Measurements from ENCODE around the gene SATB2. TPM values are rescaled to one million over a fixed set of nuclear protein-coding genes. Genes with fewer than 3 reads are reported as not detected.

The SATB2 gene
- total RNA-seq, 1 experiment from 2014 or later: 13.8 TPM

DNA sequence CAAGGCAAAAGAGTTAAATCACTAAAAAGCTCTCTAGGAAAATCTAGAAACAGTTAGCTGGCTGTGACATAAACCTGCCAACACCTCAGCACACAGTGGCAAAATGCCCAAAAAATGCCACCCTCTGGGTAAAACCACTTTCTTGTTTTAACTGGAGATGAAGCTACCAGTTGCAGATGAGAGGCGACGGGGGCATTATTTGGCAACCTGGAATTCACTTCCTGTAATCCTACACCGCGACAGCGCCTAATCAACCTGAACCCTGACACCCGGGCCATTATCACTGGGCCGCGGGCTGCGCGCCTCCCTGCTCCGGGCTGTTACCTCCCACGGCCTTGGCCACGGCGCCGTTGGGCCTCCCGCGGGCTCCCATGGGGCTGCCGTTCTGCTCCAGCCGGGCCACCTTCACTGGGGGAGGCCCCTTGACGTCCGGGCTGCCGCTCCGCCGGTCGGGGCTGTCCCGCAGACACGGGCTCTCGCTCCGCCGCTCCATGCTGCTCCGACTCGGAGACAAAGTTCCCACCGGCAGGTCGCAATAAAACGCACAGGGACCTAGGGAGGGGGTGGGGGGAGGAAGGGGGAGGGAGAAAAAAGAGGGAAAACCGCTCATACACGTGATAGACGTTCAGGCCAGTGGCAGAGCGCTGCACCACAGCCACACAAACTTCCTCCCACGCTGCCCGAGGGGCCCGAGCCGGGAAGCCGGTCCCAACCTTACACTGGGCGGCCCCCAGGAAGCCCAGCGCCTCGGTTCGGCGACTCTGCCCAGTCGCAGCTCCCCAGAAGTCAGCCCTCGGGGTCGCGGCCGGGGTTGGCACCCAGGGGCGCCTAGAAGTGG is 2.0 kb downstream of the SATB2 start:
- ATAC-seq (peak; percentile 39), DNase-seq (ENCODE audit: low read depth, low spot score) (peak; percentile 39)
- H4K20me1 ChIP-seq (ENCODE audit: insufficient read depth): no peaks in the 10 kb centered on the region
- no peaks in the 10 kb centered on the region for H3K9me3 ChIP-seq (ENCODE audit: control insufficient read depth in 1 of 2, insufficient read depth in 1 of 2, low read depth in 1 of 2, low read length in 2 of 2)
- ChIA-PET POLR2A (no interaction called here), CTCF (no interaction called here), RAD21 (ENCODE audit: low non-redundant PET in 1 of 2, low total read pairs in 2 of 2, uncharacterized antibody in 2 of 2, unreplicated experiment in 2 of 2) (no interaction called here)
- peaks cover 10 to 23% of the 10 kb centered on the region in 2 experiments for H3K4me1 ChIP-seq (ENCODE audit: control insufficient read depth in 1 of 2, insufficient read depth in 2 of 2, low read length in 2 of 2)
- H3K9me2 ChIP-seq (ENCODE audit: insufficient read depth): no peaks in the 10 kb centered on the region
- peak overlapping the region; percentile 71 for H3K27ac ChIP-seq (ENCODE audit: low read depth, low read length)
- H3K9ac ChIP-seq (ENCODE audit: low read length): peak overlapping the region; percentile 92
- intact Hi-C loops (cut with micrococcal nuclease): no loop called here
- no peaks in the 10 kb centered on the region; a peak in 1 of 4 replicates for H3K36me3 ChIP-seq (ENCODE audit: control insufficient read depth in 1 of 2, insufficient read depth in 2 of 2, low read length in 2 of 2)
- H3K79me2 ChIP-seq (ENCODE audit: insufficient read depth, low read length): peaks cover 49% of the 10 kb centered on the region
- TF ChIP-seq SRF (IDR thresholded peaks at IDR 0.05; ENCODE audit: low read depth): no peak
- TF ChIP-seq SP1 (IDR thresholded peaks at IDR 0.05; ENCODE audit: low read depth): no peak
- no peak for TF ChIP-seq EGR1 (IDR thresholded peaks at IDR 0.05; ENCODE audit: low read depth)
- TF ChIP-seq, protein P1, sequence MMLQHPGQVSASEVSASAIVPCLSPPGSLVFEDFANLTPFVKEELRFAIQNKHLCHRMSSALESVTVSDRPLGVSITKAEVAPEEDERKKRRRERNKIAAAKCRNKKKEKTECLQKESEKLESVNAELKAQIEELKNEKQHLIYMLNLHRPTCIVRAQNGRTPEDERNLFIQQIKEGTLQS (IDR thresholded peaks at IDR 0.05): no peak
- TF ChIP-seq EZH2phosphoT487 (IDR thresholded peaks at IDR 0.05; ENCODE audit: borderline replicate concordance): no peak
- peak; percentile 47 for TF ChIP-seq POLR2A (IDR thresholded peaks at IDR 0.05; ENCODE audit: borderline replicate concordance, extremely low read depth, insufficient read depth, insufficient read length)
- peak; percentile 59; the same call in 1 of the 2 replicates for TF ChIP-seq ZFX (IDR thresholded peaks at IDR 0.05)
- peak; percentile 72 for TF ChIP-seq POLR2AphosphoS5 (IDR thresholded peaks at IDR 0.05; ENCODE audit: low read depth, low read length)
- no peak for TF ChIP-seq ELF1 (IDR thresholded peaks at IDR 0.05; ENCODE audit: borderline replicate concordance, low read depth)
- no peak for TF ChIP-seq EZH2 (IDR thresholded peaks at IDR 0.05)
- no peak for TF ChIP-seq RAD21 (IDR thresholded peaks at IDR 0.05; ENCODE audit: low read depth)
- TF ChIP-seq CBX3 (IDR thresholded peaks at IDR 0.05; ENCODE audit: low read depth): no peak
- TF ChIP-seq SIN3A (IDR thresholded peaks at IDR 0.05; ENCODE audit: low read depth): no peak
- no peak for TF ChIP-seq MAX (IDR thresholded peaks at IDR 0.05)
- no peak for TF ChIP-seq ZBTB33 (IDR thresholded peaks at IDR 0.05; ENCODE audit: extremely low read depth, insufficient replicate concordance, low read length)
- peak; percentile 75 for TF ChIP-seq TCF7L2 (IDR thresholded peaks at IDR 0.05; ENCODE audit: borderline replicate concordance, extremely low read depth, insufficient read depth, insufficient read length)
- TF ChIP-seq FOSL1 (IDR thresholded peaks at IDR 0.05; ENCODE audit: low read depth): no peak
- TF ChIP-seq YY1 (IDR thresholded peaks at IDR 0.05; ENCODE audit: extremely low read depth, insufficient replicate concordance, low read depth, low read length): no peak
- H2AFZ ChIP-seq (ENCODE audit: low read depth, low read length, poor library complexity, severe bottlenecking): no peak overlapping the region
- BruUV-seq (replicated peaks): no TSS peak
- H3K27me3 ChIP-seq (ENCODE audit: insufficient read depth, low read length): no peaks in the 10 kb centered on the region
- H3K4me3 ChIP-seq (replicated peaks in 1 of 2; ENCODE audit: low read depth in 1 of 2, low read length in 2 of 2): peak overlapping the region; percentile 64 to 72
- H3K4me2 ChIP-seq (ENCODE audit: low read length): peak overlapping the region; percentile 90

Data from HCT116 (cell line).